Erythroblast (primary cell): Measurements from ENCODE around the gene FAM161A.

Experiments
- GATA1 ChIP-seq: IDR thresholded peaks from 2 replicates; pipeline ENCODE4 v1.6.1; 2011; ENCODE audit warnings: low read depth, mild to moderate bottlenecking, control low read depth, low read length, moderate library complexity
- POLR2A ChIP-seq: IDR thresholded peaks from 2 replicates; pipeline ENCODE4 v1.6.1; 2011; ENCODE audit warnings: mild to moderate bottlenecking, low read length

DNA sequence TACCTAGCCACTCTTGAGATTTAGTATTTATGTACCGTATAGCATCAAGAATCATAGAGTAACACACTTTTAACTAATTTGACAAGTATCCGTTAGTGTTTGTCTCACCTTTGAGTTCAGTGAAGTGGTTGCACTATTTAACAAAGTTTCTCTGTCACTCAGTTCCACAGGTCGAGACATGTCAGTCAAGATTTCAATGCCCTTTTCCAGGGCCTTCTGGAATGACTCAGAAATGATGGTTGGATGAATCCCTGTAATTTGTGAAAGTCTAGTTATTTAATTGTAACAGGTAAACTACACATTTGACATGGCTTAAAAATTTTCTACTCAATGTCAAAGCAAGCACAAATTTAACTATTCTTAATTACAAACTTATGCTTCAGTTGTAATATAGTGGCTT, 24.9 kb upstream of the FAM161A start:
- no peak for TF ChIP-seq POLR2A
- TF ChIP-seq GATA1: no peak
